GM13976 (cell line): ENCODE measurements around the gene BRPF1.

Experiments used
- DNase-seq: peaks from one replicate; pipeline ENCODE4 v3.0.0; 2012; ENCODE audit warnings: low spot score
- in situ Hi-C: fragments of 300-500 bp; cut with MboI; formaldehyde crosslinking; loops from one replicate; pipeline ENCODE4 v1.12.0; 2022; ENCODE audit warnings: low sequenced_read_pairs, mixed read lengths, inconsistent platforms; ENCODE audit not compliant: unreplicated experiment
- TF ChIP-seq, protein P1 (sequence below): IDR thresholded peaks from 2 replicates; pipeline ENCODE4 v1.5.1; 2012; ENCODE audit warnings: borderline replicate concordance, mild to moderate bottlenecking; ENCODE audit not compliant: insufficient read depth; ENCODE audit errors: extremely low read depth, missing control alignments, control extremely low read depth

Gene BRPF1

GRCh38 chr3:9686703-9687102 is 44.8 kb upstream of the BRPF1 start:
- TF ChIP-seq, protein P1, sequence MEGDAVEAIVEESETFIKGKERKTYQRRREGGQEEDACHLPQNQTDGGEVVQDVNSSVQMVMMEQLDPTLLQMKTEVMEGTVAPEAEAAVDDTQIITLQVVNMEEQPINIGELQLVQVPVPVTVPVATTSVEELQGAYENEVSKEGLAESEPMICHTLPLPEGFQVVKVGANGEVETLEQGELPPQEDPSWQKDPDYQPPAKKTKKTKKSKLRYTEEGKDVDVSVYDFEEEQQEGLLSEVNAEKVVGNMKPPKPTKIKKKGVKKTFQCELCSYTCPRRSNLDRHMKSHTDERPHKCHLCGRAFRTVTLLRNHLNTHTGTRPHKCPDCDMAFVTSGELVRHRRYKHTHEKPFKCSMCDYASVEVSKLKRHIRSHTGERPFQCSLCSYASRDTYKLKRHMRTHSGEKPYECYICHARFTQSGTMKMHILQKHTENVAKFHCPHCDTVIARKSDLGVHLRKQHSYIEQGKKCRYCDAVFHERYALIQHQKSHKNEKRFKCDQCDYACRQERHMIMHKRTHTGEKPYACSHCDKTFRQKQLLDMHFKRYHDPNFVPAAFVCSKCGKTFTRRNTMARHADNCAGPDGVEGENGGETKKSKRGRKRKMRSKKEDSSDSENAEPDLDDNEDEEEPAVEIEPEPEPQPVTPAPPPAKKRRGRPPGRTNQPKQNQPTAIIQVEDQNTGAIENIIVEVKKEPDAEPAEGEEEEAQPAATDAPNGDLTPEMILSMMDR = no peak
- in situ Hi-C loops = no loop called here
- DNase-seq = no peak

- no peak for DNase-seq
- in situ Hi-C loops = no loop called here
- TF ChIP-seq, protein P1 = no peak
Observed at GRCh38 chr3:9687514-9687913, 44.0 kb upstream of the BRPF1 start.

GRCh38 chr3:9688961-9689360 is 42.6 kb upstream of the BRPF1 start:
- in situ Hi-C loops = no loop called here
- DNase-seq = no peak
- TF ChIP-seq, protein P1 = no peak

DNA sequence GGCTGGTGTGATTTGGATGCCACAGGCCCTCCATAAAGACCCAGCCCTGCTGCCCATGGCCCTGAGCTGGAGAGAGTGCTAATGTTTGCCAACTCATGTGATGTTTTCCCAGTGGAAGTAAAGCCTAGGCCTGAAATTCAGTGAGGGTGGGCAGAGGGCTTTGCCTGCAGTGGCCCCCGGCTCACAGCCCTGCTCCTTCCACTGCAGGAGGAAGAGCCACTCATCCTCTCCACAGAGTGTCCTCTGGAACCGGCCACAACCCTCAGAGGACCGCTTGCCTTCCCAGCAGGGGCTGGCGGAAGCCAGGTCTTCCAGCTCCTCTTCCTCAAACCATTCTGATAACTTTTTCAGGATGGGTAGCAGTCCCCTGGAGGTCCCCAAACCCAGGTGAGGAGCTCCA is 41.8 kb upstream of the BRPF1 start:
- DNase-seq = no peak
- in situ Hi-C loops = no loop called here
- TF ChIP-seq, protein P1 = no peak

DNA sequence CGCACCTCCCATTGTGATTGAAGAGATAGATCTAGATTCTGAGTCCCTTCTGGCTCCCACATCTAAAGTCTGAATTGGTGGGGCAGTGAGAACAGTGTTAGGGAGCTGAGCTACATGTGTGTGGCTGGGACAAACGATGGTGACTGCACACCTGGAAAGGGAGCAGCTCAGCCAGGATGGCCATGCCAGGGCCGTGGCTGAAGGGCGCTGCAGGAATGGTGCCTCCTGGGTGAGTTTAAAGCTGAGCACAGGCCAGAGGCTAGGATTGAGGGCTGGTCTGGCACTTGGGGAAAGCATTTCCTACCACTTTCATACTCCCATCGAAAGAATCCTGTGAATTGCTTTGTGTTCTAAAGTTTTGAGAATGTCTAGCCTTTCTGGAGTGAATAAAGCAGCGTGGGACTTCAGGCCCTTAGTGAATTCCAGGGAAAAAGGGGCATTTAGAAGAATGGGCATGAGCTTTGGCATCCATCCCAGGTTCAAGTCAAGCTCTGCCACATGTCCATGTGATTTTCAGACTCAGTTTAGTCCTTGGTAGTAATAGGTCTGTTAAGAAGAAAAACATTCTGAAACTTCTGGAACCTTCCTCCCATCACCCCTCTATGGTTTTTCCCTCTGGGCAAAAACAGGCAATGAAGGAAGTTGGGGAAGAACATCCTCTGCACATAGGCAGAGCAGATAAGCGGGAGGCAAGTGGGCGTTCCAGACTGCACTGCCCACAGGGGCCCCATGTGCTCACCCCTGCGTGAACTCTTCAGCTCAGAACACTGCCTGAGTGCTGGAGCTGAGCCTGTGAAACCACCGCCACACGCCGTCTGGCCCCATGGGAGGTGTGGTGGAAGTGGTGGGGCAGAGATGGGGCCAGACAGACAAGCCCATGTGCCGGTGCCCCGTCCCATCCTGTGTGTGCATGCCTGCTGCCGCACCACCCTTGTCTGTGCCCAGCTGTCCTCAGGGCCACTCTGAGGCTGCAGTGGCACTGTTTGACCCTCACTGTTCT is 40.8 kb upstream of the BRPF1 start:
- in situ Hi-C loops = no loop called here
- DNase-seq = peak; percentile 78
- TF ChIP-seq, protein P1 = no peak

DNA sequence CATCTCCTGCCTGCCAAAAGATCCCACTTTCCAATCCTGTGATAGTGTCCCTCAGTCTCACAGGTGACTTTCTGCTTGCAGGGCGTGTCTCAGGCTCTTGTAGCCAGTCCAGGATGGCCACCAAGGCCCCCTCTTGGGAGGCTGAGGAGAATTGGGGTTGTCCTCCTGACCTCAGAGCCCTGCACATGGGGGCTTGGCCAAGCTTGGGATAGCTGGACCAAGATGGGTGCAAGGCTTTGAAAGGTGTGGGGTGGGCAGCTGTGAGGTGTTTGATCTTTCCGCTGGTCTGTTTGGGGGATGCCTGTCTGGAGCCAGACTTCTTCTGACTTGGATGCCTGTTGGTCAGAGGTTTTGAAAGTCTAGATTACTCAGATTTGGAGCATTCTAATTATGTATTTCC is 39.9 kb upstream of the BRPF1 start:
- TF ChIP-seq, protein P1 = no peak
- DNase-seq = no peak
- in situ Hi-C loops = no loop called here
